Right atrium auricular region (tissue), 2 donors: ENCODE data around the gene MCM10. TPM values are rescaled to one million over a fixed set of nuclear protein-coding genes. Genes with fewer than 3 reads are reported as not detected.

Experiments
- DNase-seq: peaks from one replicate; pipeline ENCODE4 v3.0.0-alpha.2; 2019; ENCODE audit warnings: low spot score
- H3K27ac ChIP-seq, 2 donors: fragments of 200-600 bp; sonication (generic); 1 replicate in 1 of 2; 2 replicates in 1 of 2; pipeline ENCODE4 v1.5.1; 2016 to 2019
- H3K27me3 ChIP-seq, 2 donors: fragments of 200-600 bp; sonication (generic); one replicate each; pipeline versions ENCODE4 v1.5.1 to v1.6.0; 2017 to 2019
- H3K36me3 ChIP-seq: fragments of 200-600 bp; sonication (generic); one replicate; pipeline ENCODE4 v1.5.1; 2016
- H3K4me1 ChIP-seq, 2 donors: fragments of 200-600 bp; sonication (generic); one replicate each; pipeline versions ENCODE4 v1.5.1 to v1.6.0; 2017 to 2019
- H3K4me3 ChIP-seq, 2 donors: fragments of 200-600 bp; sonication (generic); 1 replicate in 1 of 2; 2 replicates in 1 of 2; pipeline ENCODE4 v1.5.1; 2017 to 2019; ENCODE audit warnings: mild to moderate bottlenecking in 1 of 2, moderate library complexity in 1 of 2
- H3K9me3 ChIP-seq, 2 donors: fragments of 200-600 bp; sonication (generic); one replicate each; pipeline ENCODE4 v1.5.1; 2019
- total RNA-seq, 2 donors: library from RNA; depleted of rRNA; stranded (reverse); fragments of >200 nt; gene quantifications; one replicate each; pipeline ENCODE4 v1.1.0, GENCODE V29; 2016
- TF ChIP-seq, protein P1 (sequence below), 2 donors: fragments of 200-600 bp; sonication (generic); IDR thresholded peaks; one replicate each; pipeline ENCODE4 v1.5.1; 2019; ENCODE audit warnings: antibody characterized with exemption in 2 of 2

The MCM10 gene
- total RNA-seq, 2 donors from 2014 or later, result 0.15 TPM; not detected in 1

DNA sequence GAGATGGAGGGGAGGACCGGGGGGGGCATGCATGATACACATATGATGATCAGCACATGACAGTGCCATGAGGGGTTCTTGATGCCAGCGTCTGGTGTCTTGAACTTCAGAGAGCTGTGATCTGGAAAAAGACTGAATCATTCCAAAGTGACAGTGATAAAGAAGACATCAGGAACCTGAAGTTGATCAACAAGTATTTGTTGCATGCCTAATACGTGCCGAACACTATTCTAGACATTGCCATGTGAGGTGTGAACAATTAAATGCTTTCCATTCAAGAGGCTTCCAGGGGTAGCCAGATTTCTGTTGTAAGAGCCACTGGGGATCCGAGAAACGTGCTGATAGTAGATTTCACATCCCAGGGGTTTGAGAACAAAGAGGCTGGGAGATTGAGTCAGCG, 6.2 kb downstream of the MCM10 start:
- TF ChIP-seq, protein P1, sequence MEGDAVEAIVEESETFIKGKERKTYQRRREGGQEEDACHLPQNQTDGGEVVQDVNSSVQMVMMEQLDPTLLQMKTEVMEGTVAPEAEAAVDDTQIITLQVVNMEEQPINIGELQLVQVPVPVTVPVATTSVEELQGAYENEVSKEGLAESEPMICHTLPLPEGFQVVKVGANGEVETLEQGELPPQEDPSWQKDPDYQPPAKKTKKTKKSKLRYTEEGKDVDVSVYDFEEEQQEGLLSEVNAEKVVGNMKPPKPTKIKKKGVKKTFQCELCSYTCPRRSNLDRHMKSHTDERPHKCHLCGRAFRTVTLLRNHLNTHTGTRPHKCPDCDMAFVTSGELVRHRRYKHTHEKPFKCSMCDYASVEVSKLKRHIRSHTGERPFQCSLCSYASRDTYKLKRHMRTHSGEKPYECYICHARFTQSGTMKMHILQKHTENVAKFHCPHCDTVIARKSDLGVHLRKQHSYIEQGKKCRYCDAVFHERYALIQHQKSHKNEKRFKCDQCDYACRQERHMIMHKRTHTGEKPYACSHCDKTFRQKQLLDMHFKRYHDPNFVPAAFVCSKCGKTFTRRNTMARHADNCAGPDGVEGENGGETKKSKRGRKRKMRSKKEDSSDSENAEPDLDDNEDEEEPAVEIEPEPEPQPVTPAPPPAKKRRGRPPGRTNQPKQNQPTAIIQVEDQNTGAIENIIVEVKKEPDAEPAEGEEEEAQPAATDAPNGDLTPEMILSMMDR (IDR thresholded peaks at IDR 0.05), result no peak
- no peak for DNase-seq
- H3K9me3 ChIP-seq, result no peaks in the 10 kb centered on the region
- H3K27me3 ChIP-seq, result no peaks in the 10 kb centered on the region
- no peaks in the 10 kb centered on the region for H3K4me1 ChIP-seq
- no peaks in the 10 kb centered on the region for H3K36me3 ChIP-seq
- H3K27ac ChIP-seq, result no peak overlapping the region
- no peak overlapping the region for H3K4me3 ChIP-seq

DNA sequence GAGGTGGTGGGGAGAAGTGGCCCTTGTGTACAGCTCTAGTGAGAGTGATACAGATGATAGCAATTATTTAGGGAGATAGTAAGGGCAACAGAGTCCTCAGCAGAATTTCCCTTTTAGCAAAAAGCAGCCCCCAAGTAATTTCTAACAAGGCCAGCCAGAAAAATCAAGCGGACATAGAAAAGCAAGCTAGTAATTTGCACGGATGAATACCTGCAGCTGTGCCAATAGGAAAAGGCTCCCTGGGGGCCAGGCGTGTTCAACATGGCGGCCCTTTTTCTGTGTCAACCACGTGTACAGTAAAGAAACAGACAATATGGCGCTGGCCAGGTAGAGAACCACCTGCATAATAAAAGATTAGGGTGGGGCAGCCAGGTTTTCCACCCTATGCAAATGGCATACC, 7.4 kb downstream of the MCM10 start:
- DNase-seq, result no peak
- no peaks in the 10 kb centered on the region for H3K27me3 ChIP-seq
- H3K4me1 ChIP-seq, result no peaks in the 10 kb centered on the region
- H3K27ac ChIP-seq, result no peak overlapping the region
- H3K9me3 ChIP-seq, result no peaks in the 10 kb centered on the region
- TF ChIP-seq, protein P1 (IDR thresholded peaks at IDR 0.05), result no peak
- no peak overlapping the region for H3K4me3 ChIP-seq
- H3K36me3 ChIP-seq, result no peaks in the 10 kb centered on the region

DNA sequence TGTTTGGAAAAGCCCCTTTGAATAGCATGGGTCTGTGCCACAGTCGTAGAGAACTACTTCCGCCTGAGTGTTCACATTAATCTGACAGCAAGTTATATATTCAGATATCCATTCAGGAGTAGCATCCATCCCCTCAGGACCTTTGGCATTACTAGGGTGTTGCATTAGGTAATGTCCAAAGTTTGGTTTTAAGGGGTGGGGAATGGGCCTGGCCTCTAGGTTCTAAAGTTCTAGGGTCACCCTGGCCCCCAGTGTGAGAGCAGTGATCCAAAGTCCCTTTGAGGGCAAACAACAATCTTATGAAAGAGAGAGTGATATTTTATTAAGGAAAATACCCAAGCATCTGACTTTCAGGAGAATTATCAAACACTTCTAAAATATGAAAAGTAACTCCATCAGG, 12.3 kb downstream of the MCM10 start:
- no peaks in the 10 kb centered on the region for H3K36me3 ChIP-seq
- H3K4me1 ChIP-seq, result no peaks in the 10 kb centered on the region
- no peak overlapping the region for H3K4me3 ChIP-seq
- TF ChIP-seq, protein P1 (IDR thresholded peaks at IDR 0.05), result no peak
- DNase-seq, result no peak
- H3K27me3 ChIP-seq, result no peaks in the 10 kb centered on the region
- H3K9me3 ChIP-seq, result no peaks in the 10 kb centered on the region
- H3K27ac ChIP-seq, result no peak overlapping the region

DNA sequence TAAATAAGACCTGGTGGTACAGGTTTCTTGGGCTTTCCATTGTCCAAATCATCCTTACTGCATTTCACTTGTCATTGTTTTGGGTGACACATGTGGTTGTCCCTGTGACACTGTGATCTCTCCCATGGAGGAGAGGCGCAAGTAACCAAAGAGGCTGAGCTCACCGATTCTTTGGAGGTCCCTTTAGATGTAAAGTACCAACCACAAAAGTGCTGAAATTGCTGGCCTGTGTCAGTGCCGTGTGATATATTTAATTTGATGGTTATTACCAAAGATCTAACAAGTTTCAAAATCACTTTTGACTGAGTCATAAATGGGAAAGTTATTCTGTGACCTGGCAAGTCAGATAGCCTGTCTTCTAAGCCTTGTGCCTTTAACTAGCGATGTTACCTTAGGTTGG, 19.4 kb downstream of the MCM10 start:
- no peaks in the 10 kb centered on the region for H3K9me3 ChIP-seq
- no peak overlapping the region for H3K4me3 ChIP-seq
- no peak for DNase-seq
- TF ChIP-seq, protein P1 (IDR thresholded peaks at IDR 0.05), result no peak
- no peaks in the 10 kb centered on the region for H3K4me1 ChIP-seq
- no peaks in the 10 kb centered on the region for H3K36me3 ChIP-seq
- H3K27me3 ChIP-seq, result no peaks in the 10 kb centered on the region
- H3K27ac ChIP-seq, result no peak overlapping the region

DNA sequence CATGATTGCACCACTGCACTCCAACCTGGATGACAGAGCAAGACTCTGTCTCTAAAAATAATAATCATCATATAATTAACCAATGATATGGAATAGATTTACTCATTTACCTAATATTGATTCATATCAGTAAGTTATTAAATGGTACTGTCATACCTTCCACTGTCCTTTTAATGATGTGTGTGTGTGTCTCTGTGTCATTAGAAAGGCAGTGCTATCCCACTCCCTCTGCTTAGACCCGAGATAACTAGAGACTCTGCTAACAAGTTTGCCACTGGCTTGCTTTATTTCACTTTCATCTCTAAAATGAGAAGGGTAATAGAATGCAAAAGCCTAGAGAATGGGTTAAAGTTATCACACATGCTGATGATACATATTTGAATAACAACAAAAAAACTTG, 21.1 kb downstream of the MCM10 start:
- no peak overlapping the region for H3K4me3 ChIP-seq
- H3K4me1 ChIP-seq, result no peaks in the 10 kb centered on the region
- TF ChIP-seq, protein P1 (IDR thresholded peaks at IDR 0.05), result no peak
- H3K9me3 ChIP-seq, result no peaks in the 10 kb centered on the region
- DNase-seq, result no peak
- H3K27ac ChIP-seq, result no peak overlapping the region
- H3K27me3 ChIP-seq, result no peaks in the 10 kb centered on the region
- no peaks in the 10 kb centered on the region for H3K36me3 ChIP-seq

DNA sequence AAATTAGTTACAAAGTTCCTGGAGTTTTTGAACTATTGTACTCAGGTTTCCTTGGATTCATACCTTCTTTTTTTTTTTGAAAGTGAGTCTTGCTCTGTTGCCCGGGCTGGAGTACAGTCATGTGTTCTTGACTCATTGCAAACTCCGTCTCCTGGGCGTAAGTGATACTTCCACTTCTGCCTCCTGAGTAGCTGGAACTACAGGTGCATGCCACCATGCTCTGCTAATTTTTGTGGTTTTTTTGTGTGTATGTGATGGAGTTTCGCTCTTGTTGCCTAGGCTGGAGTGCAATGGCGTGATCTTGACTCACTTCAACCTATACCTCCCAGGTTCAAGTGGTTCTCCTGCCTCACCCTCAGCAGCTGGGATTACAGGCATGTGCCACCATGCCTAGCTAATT, 22.3 kb downstream of the MCM10 start:
- TF ChIP-seq, protein P1 (IDR thresholded peaks at IDR 0.05), result no peak
- Histone ChIP-seq H3K36me3 (no peaks in the 10 kb centered on the region), H3K4me3 (no peak overlapping the region), H3K27me3 (no peaks in the 10 kb centered on the region), H3K9me3 (no peaks in the 10 kb centered on the region), H3K4me1 (no peaks in the 10 kb centered on the region), H3K27ac (no peak overlapping the region)
- no peak for DNase-seq
